ENCODE measurements around the gene MAST3.

Gene MAST3

DNA sequence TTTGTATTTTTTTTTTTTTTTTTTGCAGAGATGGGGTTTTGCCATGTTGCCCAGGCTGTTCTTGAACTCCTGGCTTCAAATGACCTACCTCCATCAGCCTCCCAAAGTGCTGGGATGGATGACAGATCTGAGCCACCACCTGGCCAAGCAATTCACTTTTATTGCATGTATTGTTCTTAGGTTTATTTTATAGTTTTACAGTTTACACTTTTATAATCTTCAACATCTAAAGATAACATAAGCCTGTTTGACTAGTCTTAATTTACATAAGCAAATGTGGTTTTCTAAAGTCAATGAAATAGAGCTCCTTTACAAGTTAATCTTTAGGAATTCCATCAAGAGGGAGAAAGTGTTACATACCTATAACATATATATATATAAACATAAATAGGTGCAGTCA is 86.0 kb downstream of the MAST3 start:
- Histone ChIP-seq H3K4me2 (ENCODE audit: low read length) (no peak overlapping the region), H3K9ac (ENCODE audit: low read length) (no peak overlapping the region), H3K36me3 (replicated peaks; ENCODE audit: low read depth, low read length) (peaks cover 8% of the 10 kb centered on the region), H3K4me1 (ENCODE audit: low read length) (peaks cover 4% of the 10 kb centered on the region; the same call in 1 of the 2 replicates), H3K4me3 (ENCODE audit: low read length) (no peak overlapping the region), H3K27me3 (ENCODE audit: low read depth, low read length) (no peaks in the 10 kb centered on the region), H4K20me1 (ENCODE audit: insufficient read depth, low read length) (no peaks in the 10 kb centered on the region), H3K9me3 (ENCODE audit: insufficient read depth, low read length) (no peaks in the 10 kb centered on the region), H3K79me2 (ENCODE audit: low read length) (no peaks in the 10 kb centered on the region), H3K27ac (ENCODE audit: low read length) (no peak overlapping the region), H2AFZ (ENCODE audit: low read depth, low read length) (no peak overlapping the region)
- TF ChIP-seq EZH2phosphoT487 (IDR thresholded peaks at IDR 0.05; ENCODE audit: low read depth), result no peak
- TF ChIP-seq, protein P1, sequence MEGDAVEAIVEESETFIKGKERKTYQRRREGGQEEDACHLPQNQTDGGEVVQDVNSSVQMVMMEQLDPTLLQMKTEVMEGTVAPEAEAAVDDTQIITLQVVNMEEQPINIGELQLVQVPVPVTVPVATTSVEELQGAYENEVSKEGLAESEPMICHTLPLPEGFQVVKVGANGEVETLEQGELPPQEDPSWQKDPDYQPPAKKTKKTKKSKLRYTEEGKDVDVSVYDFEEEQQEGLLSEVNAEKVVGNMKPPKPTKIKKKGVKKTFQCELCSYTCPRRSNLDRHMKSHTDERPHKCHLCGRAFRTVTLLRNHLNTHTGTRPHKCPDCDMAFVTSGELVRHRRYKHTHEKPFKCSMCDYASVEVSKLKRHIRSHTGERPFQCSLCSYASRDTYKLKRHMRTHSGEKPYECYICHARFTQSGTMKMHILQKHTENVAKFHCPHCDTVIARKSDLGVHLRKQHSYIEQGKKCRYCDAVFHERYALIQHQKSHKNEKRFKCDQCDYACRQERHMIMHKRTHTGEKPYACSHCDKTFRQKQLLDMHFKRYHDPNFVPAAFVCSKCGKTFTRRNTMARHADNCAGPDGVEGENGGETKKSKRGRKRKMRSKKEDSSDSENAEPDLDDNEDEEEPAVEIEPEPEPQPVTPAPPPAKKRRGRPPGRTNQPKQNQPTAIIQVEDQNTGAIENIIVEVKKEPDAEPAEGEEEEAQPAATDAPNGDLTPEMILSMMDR (IDR thresholded peaks at IDR 0.05; ENCODE audit: low read depth, low read length), result no peak

- Histone ChIP-seq H3K27ac (ENCODE audit: low read length) (no peak overlapping the region), H3K4me2 (ENCODE audit: low read length) (no peak overlapping the region), H4K20me1 (ENCODE audit: insufficient read depth, low read length) (no peaks in the 10 kb centered on the region), H3K9ac (ENCODE audit: low read length) (no peak overlapping the region), H3K79me2 (ENCODE audit: low read length) (no peaks in the 10 kb centered on the region), H3K27me3 (ENCODE audit: low read depth, low read length) (no peaks in the 10 kb centered on the region), H3K36me3 (replicated peaks; ENCODE audit: low read depth, low read length) (peaks cover 2% of the 10 kb centered on the region), H3K4me1 (ENCODE audit: low read length) (peaks cover 3% of the 10 kb centered on the region; the same call in 1 of the 2 replicates), H3K4me3 (ENCODE audit: low read length) (no peak overlapping the region), H3K9me3 (ENCODE audit: insufficient read depth, low read length) (no peaks in the 10 kb centered on the region), H2AFZ (ENCODE audit: low read depth, low read length) (no peak overlapping the region)
- TF ChIP-seq EZH2phosphoT487 (IDR thresholded peaks at IDR 0.05; ENCODE audit: low read depth), result no peak
- TF ChIP-seq, protein P1 (IDR thresholded peaks at IDR 0.05; ENCODE audit: low read depth, low read length), result no peak
Measured at GRCh38 chr19:18185538-18185937, 88.0 kb downstream of the MAST3 start.

GRCh38 chr19:18190278-18190677 is 92.7 kb downstream of the MAST3 start:
- Histone ChIP-seq H3K9ac (ENCODE audit: low read length) (no peak overlapping the region), H3K4me3 (ENCODE audit: low read length) (no peak overlapping the region), H4K20me1 (ENCODE audit: insufficient read depth, low read length) (no peaks in the 10 kb centered on the region; the same call in 1 of the 2 replicates), H3K9me3 (ENCODE audit: insufficient read depth, low read length) (no peaks in the 10 kb centered on the region), H3K4me2 (ENCODE audit: low read length) (no peak overlapping the region), H3K27me3 (ENCODE audit: low read depth, low read length) (no peaks in the 10 kb centered on the region), H3K4me1 (ENCODE audit: low read length) (peaks cover 20% of the 10 kb centered on the region), H2AFZ (ENCODE audit: low read depth, low read length) (no peak overlapping the region), H3K36me3 (replicated peaks; ENCODE audit: low read depth, low read length) (no peaks in the 10 kb centered on the region), H3K79me2 (ENCODE audit: low read length) (peaks cover 12% of the 10 kb centered on the region), H3K27ac (ENCODE audit: low read length) (no peak overlapping the region)
- TF ChIP-seq, protein P1 (IDR thresholded peaks at IDR 0.05; ENCODE audit: low read depth, low read length), result no peak
- TF ChIP-seq EZH2phosphoT487 (IDR thresholded peaks at IDR 0.05; ENCODE audit: low read depth), result no peak

GRCh38 chr19:18191640-18192062 is 94.1 kb downstream of the MAST3 start:
- Histone ChIP-seq H3K27ac (ENCODE audit: low read length) (peak overlapping the region; percentile 87), H3K79me2 (ENCODE audit: low read length) (peaks cover 12% of the 10 kb centered on the region), H4K20me1 (ENCODE audit: insufficient read depth, low read length) (no peaks in the 10 kb centered on the region; the same call in 1 of the 2 replicates), H3K4me3 (ENCODE audit: low read length) (peak overlapping the region; percentile 78), H3K9ac (ENCODE audit: low read length) (peak overlapping the region; percentile 21; the same call in 1 of the 2 replicates), H3K4me1 (ENCODE audit: low read length) (peaks cover 20% of the 10 kb centered on the region), H3K9me3 (ENCODE audit: insufficient read depth, low read length) (no peaks in the 10 kb centered on the region), H2AFZ (ENCODE audit: low read depth, low read length) (peak overlapping the region; percentile 29; the same call in 1 of the 2 replicates), H3K36me3 (replicated peaks; ENCODE audit: low read depth, low read length) (no peaks in the 10 kb centered on the region), H3K27me3 (ENCODE audit: low read depth, low read length) (no peaks in the 10 kb centered on the region), H3K4me2 (ENCODE audit: low read length) (peak overlapping the region; percentile 82)
- TF ChIP-seq, protein P1 (IDR thresholded peaks at IDR 0.05; ENCODE audit: low read depth, low read length), result no peak
- no peak for TF ChIP-seq EZH2phosphoT487 (IDR thresholded peaks at IDR 0.05; ENCODE audit: low read depth)
